BE2C (cell line): ENCODE measurements around the gene FOXK2.

Source experiments
- DNase-seq: peaks from one replicate; pipeline ENCODE4 v3.0.0-alpha.2; 2020
- H3K27me3 ChIP-seq: fragments of 250-450 bp; sonication (Bioruptor Pico); 2 replicates; pipeline ENCODE4 v1.5.1; 2020; ENCODE audit warnings: mild to moderate bottlenecking
- H3K36me3 ChIP-seq: fragments of 250-450 bp; sonication (Bioruptor Pico); 2 replicates; pipeline ENCODE4 v1.5.1; 2020; ENCODE audit warnings: mild to moderate bottlenecking
- H3K4me1 ChIP-seq: fragments of 250-450 bp; sonication (Bioruptor Pico); 2 replicates; pipeline ENCODE4 v1.5.1; 2020
- H3K4me3 ChIP-seq: 2 replicates; pipeline ENCODE4 v1.5.1; 2011; ENCODE audit warnings: low read depth, low read length
- H3K9me3 ChIP-seq: fragments of 250-450 bp; sonication (Bioruptor Pico); 2 replicates; pipeline ENCODE4 v1.5.1; 2020
- TF ChIP-seq, protein P1 (sequence below): IDR thresholded peaks from 2 replicates; pipeline ENCODE4 v1.5.1; 2012; ENCODE audit warnings: mild to moderate bottlenecking, low read depth, low read length

The FOXK2 gene

DNA sequence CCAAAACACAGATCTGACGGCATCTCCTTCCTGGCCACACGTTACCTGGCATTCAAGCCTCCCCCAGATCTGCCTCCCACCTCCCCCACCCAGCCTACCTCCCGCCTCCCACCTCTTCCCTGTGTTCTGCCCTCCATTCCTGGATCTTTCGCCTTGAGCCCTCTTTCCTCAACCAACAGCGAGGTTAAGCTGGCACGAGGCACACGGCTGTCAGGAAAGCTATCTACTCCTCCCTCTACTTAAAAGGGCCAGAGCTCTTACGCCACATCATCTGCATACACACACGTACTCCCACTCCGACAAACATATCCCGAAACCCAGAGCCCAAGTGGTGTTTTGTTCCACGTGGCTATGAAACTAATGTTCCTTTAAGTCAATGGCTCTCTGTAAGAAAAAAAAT lies 110.7 kb downstream of the FOXK2 start:
- Histone ChIP-seq H3K36me3 (peaks cover 59% of the 10 kb centered on the region), H3K9me3 (no peaks in the 10 kb centered on the region), H3K27me3 (no peaks in the 10 kb centered on the region), H3K4me3 (no peak overlapping the region), H3K4me1 (no peaks in the 10 kb centered on the region)
- TF ChIP-seq, protein P1, sequence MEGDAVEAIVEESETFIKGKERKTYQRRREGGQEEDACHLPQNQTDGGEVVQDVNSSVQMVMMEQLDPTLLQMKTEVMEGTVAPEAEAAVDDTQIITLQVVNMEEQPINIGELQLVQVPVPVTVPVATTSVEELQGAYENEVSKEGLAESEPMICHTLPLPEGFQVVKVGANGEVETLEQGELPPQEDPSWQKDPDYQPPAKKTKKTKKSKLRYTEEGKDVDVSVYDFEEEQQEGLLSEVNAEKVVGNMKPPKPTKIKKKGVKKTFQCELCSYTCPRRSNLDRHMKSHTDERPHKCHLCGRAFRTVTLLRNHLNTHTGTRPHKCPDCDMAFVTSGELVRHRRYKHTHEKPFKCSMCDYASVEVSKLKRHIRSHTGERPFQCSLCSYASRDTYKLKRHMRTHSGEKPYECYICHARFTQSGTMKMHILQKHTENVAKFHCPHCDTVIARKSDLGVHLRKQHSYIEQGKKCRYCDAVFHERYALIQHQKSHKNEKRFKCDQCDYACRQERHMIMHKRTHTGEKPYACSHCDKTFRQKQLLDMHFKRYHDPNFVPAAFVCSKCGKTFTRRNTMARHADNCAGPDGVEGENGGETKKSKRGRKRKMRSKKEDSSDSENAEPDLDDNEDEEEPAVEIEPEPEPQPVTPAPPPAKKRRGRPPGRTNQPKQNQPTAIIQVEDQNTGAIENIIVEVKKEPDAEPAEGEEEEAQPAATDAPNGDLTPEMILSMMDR = no peak
- DNase-seq = no peak

DNA sequence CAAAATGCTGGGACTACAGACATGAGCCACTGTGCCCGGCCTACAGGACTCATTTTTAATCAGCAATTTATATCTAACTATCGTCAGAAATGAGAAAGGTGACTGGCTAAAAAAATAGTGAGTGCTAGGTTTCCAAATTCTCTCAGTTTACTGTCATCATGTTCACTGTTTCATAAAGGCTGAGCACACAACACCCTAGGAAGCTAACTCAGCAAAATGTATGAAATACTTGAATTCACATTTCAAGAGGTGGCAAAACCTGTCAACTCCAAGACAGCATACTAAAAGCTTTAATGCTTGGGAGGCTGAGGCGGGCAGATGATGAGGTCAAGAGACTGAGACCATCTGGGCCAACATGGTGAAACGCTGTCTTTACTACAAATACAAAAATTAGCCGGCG lies 112.0 kb downstream of the FOXK2 start:
- TF ChIP-seq, protein P1 = no peak
- Histone ChIP-seq H3K9me3 (no peaks in the 10 kb centered on the region), H3K36me3 (peaks cover 49% of the 10 kb centered on the region), H3K4me1 (no peaks in the 10 kb centered on the region), H3K27me3 (no peaks in the 10 kb centered on the region), H3K4me3 (no peak overlapping the region)
- no peak for DNase-seq

DNA sequence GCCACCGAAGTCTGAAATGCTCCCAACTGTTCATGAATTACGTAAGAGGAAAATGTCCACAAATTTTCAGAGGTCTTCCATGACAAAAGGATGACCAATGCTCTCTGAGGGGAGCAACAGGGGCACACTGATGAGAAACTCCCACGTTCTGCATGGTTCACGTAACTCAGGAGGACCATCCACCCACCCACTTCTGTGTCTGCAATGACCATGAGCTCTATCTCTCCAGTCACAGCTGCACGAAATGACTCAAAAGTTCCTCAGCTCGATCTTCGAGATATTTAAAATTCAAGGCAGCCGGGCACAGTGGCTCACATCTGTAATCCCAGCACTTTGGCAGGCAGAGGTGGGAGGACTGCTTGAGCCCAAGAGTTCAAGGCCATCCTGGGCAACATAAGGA lies 112.9 kb downstream of the FOXK2 start:
- Histone ChIP-seq H3K9me3 (no peaks in the 10 kb centered on the region), H3K4me1 (no peaks in the 10 kb centered on the region), H3K36me3 (peaks cover 42% of the 10 kb centered on the region), H3K27me3 (no peaks in the 10 kb centered on the region), H3K4me3 (no peak overlapping the region)
- no peak for DNase-seq
- TF ChIP-seq, protein P1 = no peak

DNA sequence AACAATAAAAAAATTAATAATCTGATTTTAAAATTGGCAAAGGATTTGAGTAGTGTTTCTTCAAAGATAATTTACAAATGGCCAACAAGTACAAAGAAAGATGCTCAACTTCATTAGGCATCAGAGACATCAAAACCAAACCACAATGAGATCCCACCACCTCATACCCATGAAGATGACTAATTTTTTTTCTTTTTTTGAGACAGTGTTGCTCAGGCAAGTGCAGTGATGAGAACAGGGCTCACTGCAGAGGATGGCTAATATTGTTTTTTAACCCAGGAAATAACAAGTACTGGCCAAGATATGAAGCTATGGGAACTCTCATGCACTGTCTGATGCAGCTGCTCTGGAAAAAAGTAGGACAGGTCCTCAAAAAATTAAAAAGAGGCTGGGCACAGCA lies 113.8 kb downstream of the FOXK2 start:
- Histone ChIP-seq H3K9me3 (no peaks in the 10 kb centered on the region), H3K4me1 (no peaks in the 10 kb centered on the region), H3K27me3 (no peaks in the 10 kb centered on the region), H3K36me3 (peaks cover 35% of the 10 kb centered on the region), H3K4me3 (no peak overlapping the region)
- DNase-seq = no peak
- TF ChIP-seq, protein P1 = no peak

DNA sequence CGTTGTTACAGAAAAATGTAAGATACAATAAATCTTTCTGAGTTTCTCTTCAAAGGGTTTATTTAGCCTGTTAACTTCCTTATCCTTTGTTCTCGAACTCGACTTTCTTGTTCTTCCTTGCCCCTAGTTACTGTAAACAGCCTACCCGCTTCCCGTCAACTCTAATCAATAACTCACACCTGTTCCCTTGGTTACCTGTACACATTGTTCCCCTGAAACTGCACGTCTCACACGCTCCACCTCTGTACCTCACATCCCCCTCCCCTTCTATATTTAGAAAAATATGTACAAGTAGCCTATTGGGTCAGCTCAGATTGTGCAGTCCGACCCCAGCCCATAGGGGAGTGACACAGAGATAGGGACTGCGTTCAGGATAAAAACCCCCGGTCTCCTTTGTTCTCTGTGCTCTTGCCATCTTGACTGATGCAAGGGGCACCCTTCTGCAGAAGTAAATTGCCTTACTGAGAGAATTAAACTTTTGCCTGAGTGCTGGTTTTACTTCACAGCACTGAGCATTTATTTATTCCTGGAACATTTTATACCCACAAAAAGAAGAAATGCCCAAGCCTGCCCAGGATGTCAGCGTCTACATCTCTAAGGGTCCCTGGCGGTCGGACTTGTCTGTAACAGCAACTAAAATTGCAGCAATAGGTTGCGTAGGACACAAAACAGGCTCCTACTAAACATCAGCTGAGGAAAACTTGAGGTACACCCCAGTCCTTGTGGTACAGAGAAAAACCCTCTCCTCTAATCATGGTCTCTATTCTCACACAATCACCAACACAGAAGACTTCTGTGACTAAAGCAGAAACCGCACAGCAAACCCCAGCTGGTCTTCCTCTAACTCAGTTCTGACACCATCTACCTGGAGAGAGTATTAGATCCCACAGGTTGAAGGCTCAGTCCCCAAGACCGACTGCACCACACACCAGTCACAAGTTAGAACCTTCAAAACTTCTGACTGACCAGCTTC lies 117.4 kb downstream of the FOXK2 start:
- no peak for DNase-seq
- TF ChIP-seq, protein P1 = no peak
- Histone ChIP-seq H3K4me1 (no peaks in the 10 kb centered on the region), H3K27me3 (no peaks in the 10 kb centered on the region), H3K9me3 (no peaks in the 10 kb centered on the region), H3K36me3 (peaks cover 41% of the 10 kb centered on the region), H3K4me3 (no peak overlapping the region)

DNA sequence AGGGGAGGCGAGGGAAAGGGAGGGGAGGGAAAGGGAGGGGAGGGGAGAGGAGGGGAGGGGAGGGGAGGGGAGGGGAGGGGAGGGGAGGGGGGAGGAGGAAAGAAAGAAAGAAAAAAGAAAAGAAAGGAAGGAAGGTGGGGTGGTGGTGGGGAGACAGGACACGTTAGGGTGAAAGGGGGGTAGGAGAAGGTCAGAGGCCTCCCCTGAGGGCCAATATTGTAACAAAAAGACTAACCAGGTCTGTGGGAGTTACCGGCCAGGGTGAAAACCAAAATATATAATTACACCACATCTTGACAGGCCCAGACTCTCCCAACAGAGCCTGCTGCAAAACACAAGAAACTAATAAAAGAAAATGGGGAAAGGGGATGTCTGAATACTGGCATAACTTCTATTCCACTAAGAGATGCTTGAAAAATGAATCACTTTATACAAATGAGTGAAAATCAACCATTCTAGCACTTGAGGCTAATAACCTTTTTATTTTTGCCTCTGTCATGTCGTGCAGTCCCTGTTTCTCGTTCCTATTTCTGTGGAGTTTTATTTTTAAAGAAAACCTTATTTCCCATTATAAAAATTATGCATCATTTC lies 118.7 kb downstream of the FOXK2 start:
- Histone ChIP-seq H3K4me1 (no peaks in the 10 kb centered on the region), H3K36me3 (peaks cover 48% of the 10 kb centered on the region), H3K9me3 (no peaks in the 10 kb centered on the region), H3K27me3 (no peaks in the 10 kb centered on the region), H3K4me3 (no peak overlapping the region)
- DNase-seq = no peak
- TF ChIP-seq, protein P1 = no peak
